GM23338 (cell line): Measurements from ENCODE around the gene GNPTAB. TPM values are rescaled to one million over a fixed set of nuclear protein-coding genes. Genes with fewer than 3 reads are reported as not detected.
"Not testable (repeated sequence)": the region's sequence is repeated elsewhere in the genome, so short reads cannot be mapped to it uniquely, and the experiment has no call there.

Source experiments
- ATAC-seq: fragments of 200-7000 bp; cut with Tn5 transposase; 3 replicates; pipeline ENCODE4 v1.9.1; 2020
- DNase-seq: peaks from one replicate; pipeline ENCODE4 v3.0.0-alpha.2; 2015; ENCODE audit warnings: low spot score
- H2AFZ ChIP-seq: fragments of 200-600 bp; sonication (generic); 2 replicates; pipeline ENCODE4 v1.8.0; 2016; ENCODE audit warnings: antibody characterized with exemption, mild to moderate bottlenecking, moderate library complexity
- H3F3A ChIP-seq: fragments of 200-600 bp; sonication (generic); replicated peaks from 2 replicates; pipeline ENCODE4 v1.8.0; 2017; ENCODE audit warnings: antibody characterized with exemption, mixed run types, low read depth
- H3K27ac ChIP-seq: fragments of 200-600 bp; sonication (generic); 2 replicates; pipeline ENCODE4 v1.6.1; 2016; ENCODE audit warnings: low read depth
- H3K27me3 ChIP-seq: fragments of 200-600 bp; sonication (generic); 2 replicates; pipeline ENCODE4 v1.8.0; 2016; ENCODE audit warnings: mild to moderate bottlenecking, mixed run types, moderate library complexity; ENCODE audit not compliant: insufficient read depth
- H3K36me3 ChIP-seq: fragments of 200-600 bp; sonication (generic); 2 replicates; pipeline ENCODE4 v1.8.0; 2016; ENCODE audit warnings: mild to moderate bottlenecking; ENCODE audit not compliant: insufficient read depth
- H3K4me1 ChIP-seq: fragments of 200-600 bp; sonication (generic); 2 replicates; pipeline ENCODE4 v1.8.0; 2016; ENCODE audit warnings: mild to moderate bottlenecking, moderate library complexity; ENCODE audit not compliant: insufficient read depth
- H3K4me2 ChIP-seq: fragments of 200-600 bp; sonication (generic); 2 replicates; pipeline ENCODE4 v1.7.1; 2017; ENCODE audit warnings: mixed run types
- H3K4me3 ChIP-seq: fragments of 200-600 bp; sonication (generic); 2 replicates; pipeline ENCODE4 v1.6.1; 2016; ENCODE audit warnings: mixed run types
- H3K79me2 ChIP-seq: fragments of 200-600 bp; sonication (generic); replicated peaks from 2 replicates; pipeline ENCODE4 v1.8.0; 2017; ENCODE audit warnings: mild to moderate bottlenecking; ENCODE audit not compliant: insufficient read depth
- H3K9me2 ChIP-seq: fragments of 200-600 bp; sonication (generic); 2 replicates; pipeline ENCODE4 v1.8.0; 2017; ENCODE audit not compliant: insufficient read depth
- H4K20me1 ChIP-seq: fragments of 200-600 bp; sonication (generic); replicated peaks from 2 replicates; pipeline ENCODE4 v1.8.0; 2017; ENCODE audit warnings: mild to moderate bottlenecking; ENCODE audit not compliant: insufficient read depth
- H3K27ac Mint-ChIP-seq: 2 replicates; pipeline ENCODE4 v1.8.0; 2020; ENCODE audit warnings: inconsistent platforms, mild to moderate bottlenecking, moderate library complexity, mixed read lengths
- H3K27me3 Mint-ChIP-seq: 3 replicates; pipeline ENCODE4 v1.8.0; 2022; ENCODE audit warnings: low read depth, mild to moderate bottlenecking, moderate library complexity, mixed read lengths, inconsistent platforms; ENCODE audit not compliant: insufficient read depth, poor library complexity
- H3K36me3 Mint-ChIP-seq: 3 replicates; pipeline ENCODE4 v1.8.0; 2021; ENCODE audit warnings: low read depth, mild to moderate bottlenecking, inconsistent platforms, moderate library complexity, mixed read lengths
- H3K4me1 Mint-ChIP-seq: 3 replicates; pipeline ENCODE4 v1.8.0; 2020; ENCODE audit warnings: mild to moderate bottlenecking, inconsistent platforms, mixed read lengths
- H3K4me3 Mint-ChIP-seq: 3 replicates; pipeline ENCODE4 v1.8.0; 2021; ENCODE audit warnings: moderate library complexity, mild to moderate bottlenecking, inconsistent platforms, mixed read lengths
- H3K9me3 Mint-ChIP-seq: 3 replicates; pipeline ENCODE4 v1.8.0; 2020; ENCODE audit warnings: moderate library complexity, mild to moderate bottlenecking, inconsistent platforms, mixed read lengths
- CREB1 ChIP-seq: fragments of 250-450 bp; sonication (Bioruptor Pico); IDR thresholded peaks from 2 replicates; pipeline ENCODE4 v1.5.0; 2020; ENCODE audit warnings: low read depth, mild to moderate bottlenecking, moderate library complexity
- EZH2 ChIP-seq: fragments of 200-600 bp; sonication (generic); IDR thresholded peaks from one replicate; pipeline ENCODE4 v1.8.0; 2017; ENCODE audit warnings: antibody characterized with exemption, mild to moderate bottlenecking, low read depth; ENCODE audit not compliant: unreplicated experiment
- EZH2phosphoT487 ChIP-seq: fragments of 200-600 bp; sonication (generic); IDR thresholded peaks from one replicate; pipeline ENCODE4 v1.8.1; 2018; ENCODE audit warnings: antibody characterized with exemption; ENCODE audit not compliant: unreplicated experiment
- JUNB ChIP-seq: IDR thresholded peaks from one replicate; pipeline ENCODE4 v1.6.1; 2016; ENCODE audit warnings: antibody characterized with exemption; ENCODE audit not compliant: unreplicated experiment
- NANOG ChIP-seq: IDR thresholded peaks from 2 replicates; pipeline ENCODE4 v1.6.1; 2016; ENCODE audit warnings: antibody characterized with exemption, borderline replicate concordance
- POLR2AphosphoS5 ChIP-seq: IDR thresholded peaks from 2 replicates; pipeline ENCODE4 v1.6.1; 2016; ENCODE audit warnings: antibody characterized with exemption, low read depth
- ZNF114 ChIP-seq: fragments of 250-450 bp; sonication (Bioruptor Pico); IDR thresholded peaks from 2 replicates; pipeline ENCODE4 v1.5.0; 2020; ENCODE audit warnings: mild to moderate bottlenecking, moderate library complexity
- ZNF331 ChIP-seq: fragments of 250-450 bp; sonication (Bioruptor Pico); IDR thresholded peaks from 2 replicates; pipeline ENCODE4 v1.5.0; 2020; ENCODE audit warnings: low read depth, mild to moderate bottlenecking, moderate library complexity
- polyA plus RNA-seq: library from polyadenylated mRNA; unstranded; fragments of >200 nt; fragmentation: Nextera tagmentation; extraction: Ambion mirVana; gene quantifications from 2 replicates; pipeline ENCODE4 v1.2.1, GENCODE V29; 2016
- total RNA-seq: library from RNA; depleted of rRNA; stranded (reverse); fragments of >200 nt; shearing (Covaris generic); gene quantifications from 2 replicates; pipeline ENCODE4 v1.2.3, GENCODE V29; 2014
- TF ChIP-seq, protein P1 (sequence below): IDR thresholded peaks from 2 replicates; pipeline ENCODE4 v1.6.1; 2016; ENCODE audit warnings: antibody characterized with exemption
- TF ChIP-seq, protein P2 (sequence below): IDR thresholded peaks from one replicate; pipeline ENCODE4 v1.6.1; 2018; ENCODE audit warnings: antibody characterized with exemption; ENCODE audit not compliant: unreplicated experiment
- TF ChIP-seq, protein P3 (sequence below), 2 experiments: fragments of 200-600 bp in 1 of 2; sonication (generic) in 1 of 2; conservative IDR thresholded peaks; 2 replicates each; pipeline versions ENCODE4 v1.5.1 to v1.6.1; 2016 to 2017; ENCODE audit warnings: antibody characterized with exemption in 2 of 2, low read depth in 2 of 2, mild to moderate bottlenecking in 2 of 2, moderate library complexity in 1 of 2

The GNPTAB gene
- total and polyA plus RNA-seq, 2 experiments from 2014 or later = 23.6 to 58.3 TPM

DNA sequence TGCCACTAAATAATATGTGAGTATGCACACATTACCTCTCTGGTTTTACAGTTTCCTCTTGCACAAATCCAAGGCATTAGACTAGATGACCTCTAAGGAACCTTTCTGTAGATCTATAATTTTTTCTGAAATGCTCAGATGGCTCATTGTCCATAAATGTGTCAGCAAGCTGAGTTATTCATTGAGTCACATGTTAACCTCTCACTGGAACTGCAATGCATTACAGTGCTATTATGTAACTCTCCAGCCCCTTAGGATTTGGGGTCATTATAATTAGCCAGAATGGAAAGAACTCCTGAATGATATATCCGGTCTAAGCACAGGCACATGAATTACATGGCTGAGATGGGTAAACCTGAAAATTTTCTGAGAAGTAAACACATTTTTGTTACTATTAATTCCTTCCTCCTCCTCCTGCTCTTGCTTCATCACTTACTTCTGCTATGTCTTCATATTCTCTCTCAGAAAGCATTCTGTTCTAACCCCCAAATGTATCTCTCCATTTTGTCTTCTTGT lies 26.3 kb upstream of the GNPTAB start (continued):
- TF ChIP-seq ZNF114 (no peak), JUNB (no peak)
- TF ChIP-seq, protein P1, sequence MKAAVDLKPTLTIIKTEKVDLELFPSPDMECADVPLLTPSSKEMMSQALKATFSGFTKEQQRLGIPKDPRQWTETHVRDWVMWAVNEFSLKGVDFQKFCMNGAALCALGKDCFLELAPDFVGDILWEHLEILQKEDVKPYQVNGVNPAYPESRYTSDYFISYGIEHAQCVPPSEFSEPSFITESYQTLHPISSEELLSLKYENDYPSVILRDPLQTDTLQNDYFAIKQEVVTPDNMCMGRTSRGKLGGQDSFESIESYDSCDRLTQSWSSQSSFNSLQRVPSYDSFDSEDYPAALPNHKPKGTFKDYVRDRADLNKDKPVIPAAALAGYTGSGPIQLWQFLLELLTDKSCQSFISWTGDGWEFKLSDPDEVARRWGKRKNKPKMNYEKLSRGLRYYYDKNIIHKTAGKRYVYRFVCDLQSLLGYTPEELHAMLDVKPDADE = no peak

DNA sequence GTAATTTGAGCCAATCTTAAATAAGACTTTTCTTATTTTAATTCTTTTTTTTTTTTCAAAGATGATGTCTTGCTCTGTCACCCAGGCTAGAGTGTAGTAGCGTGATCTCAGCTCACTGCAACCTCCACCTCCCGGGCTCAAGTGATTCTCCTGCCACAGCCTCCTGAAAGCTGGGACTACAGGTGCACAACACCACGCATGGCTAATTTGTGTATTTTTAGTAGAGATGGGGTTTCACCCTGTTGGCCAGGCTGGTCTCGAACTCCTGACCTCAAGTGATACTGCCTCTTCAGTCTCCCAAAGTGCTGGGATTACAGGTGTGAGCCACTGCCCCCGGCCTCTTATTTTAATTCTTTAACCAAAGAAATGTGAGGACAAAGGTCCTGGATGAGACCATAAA lies 25.9 kb upstream of the GNPTAB start:
- H3K9me3 Mint-ChIP-seq, H3F3A ChIP-seq, DNase-seq, H3K4me3 ChIP-seq, H3K9me2 ChIP-seq, H3K36me3 ChIP-seq, H3K27ac Mint-ChIP-seq, H3K4me2 ChIP-seq, H2AFZ ChIP-seq, H3K27me3 ChIP-seq, H3K4me3 Mint-ChIP-seq, H3K4me1 Mint-ChIP-seq, H3K79me2 ChIP-seq, ATAC-seq, H4K20me1 ChIP-seq, H3K4me1 ChIP-seq, H3K36me3 Mint-ChIP-seq, H3K27ac ChIP-seq, H3K27me3 Mint-ChIP-seq: not testable (repeated sequence)

DNA sequence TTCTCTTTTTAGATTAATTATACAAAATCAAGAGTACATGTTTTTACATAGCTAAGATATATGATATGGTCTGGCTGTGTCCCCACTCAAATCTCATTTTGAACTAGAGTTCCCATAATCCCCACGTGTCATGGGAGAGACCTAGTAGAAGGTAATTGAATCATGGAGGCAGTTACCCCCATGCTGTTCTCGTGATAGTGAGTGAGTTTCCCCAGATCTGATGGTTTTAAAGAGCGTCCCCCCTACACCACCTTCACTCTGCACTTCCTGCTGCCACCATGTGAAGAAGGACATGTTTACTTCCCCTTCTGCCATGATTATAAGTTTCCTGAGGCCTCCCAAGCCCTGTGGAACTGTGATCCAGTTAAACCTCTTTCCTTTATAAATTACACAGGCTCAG lies 25.2 kb upstream of the GNPTAB start:
- no peaks in the 10 kb centered on the region for H3K79me2 ChIP-seq
- no peaks in the 10 kb centered on the region for H3F3A ChIP-seq
- H3K27ac Mint-ChIP-seq = no peak overlapping the region
- H3K4me1 ChIP-seq = no peaks in the 10 kb centered on the region
- no peaks in the 10 kb centered on the region for H3K27me3 Mint-ChIP-seq
- no peaks in the 10 kb centered on the region for H3K9me2 ChIP-seq
- H3K4me3 ChIP-seq = no peak overlapping the region
- no peak overlapping the region for H3K4me3 Mint-ChIP-seq
- H3K36me3 Mint-ChIP-seq = no peaks in the 10 kb centered on the region
- H2AFZ ChIP-seq = peak overlapping the region; percentile 80; the same call in 1 of the 2 replicates
- H3K4me1 Mint-ChIP-seq = no peaks in the 10 kb centered on the region
- DNase-seq = no peak
- H3K9me3 Mint-ChIP-seq = no peaks in the 10 kb centered on the region
- no peaks in the 10 kb centered on the region for H4K20me1 ChIP-seq
- no peaks in the 10 kb centered on the region for H3K27me3 ChIP-seq
- H3K27ac ChIP-seq = no peak overlapping the region
- ATAC-seq = no peak
- no peaks in the 10 kb centered on the region for H3K36me3 ChIP-seq
- H3K4me2 ChIP-seq = no peak overlapping the region
- TF ChIP-seq EZH2 (no peak), POLR2AphosphoS5 (no peak), ZNF114 (no peak), CREB1 (CRISPR knock-in tag) (no peak), NANOG (no peak), JUNB (no peak), EZH2phosphoT487 (no peak), ZNF331 (CRISPR knock-in tag) (no peak)
- TF ChIP-seq, protein P2, sequence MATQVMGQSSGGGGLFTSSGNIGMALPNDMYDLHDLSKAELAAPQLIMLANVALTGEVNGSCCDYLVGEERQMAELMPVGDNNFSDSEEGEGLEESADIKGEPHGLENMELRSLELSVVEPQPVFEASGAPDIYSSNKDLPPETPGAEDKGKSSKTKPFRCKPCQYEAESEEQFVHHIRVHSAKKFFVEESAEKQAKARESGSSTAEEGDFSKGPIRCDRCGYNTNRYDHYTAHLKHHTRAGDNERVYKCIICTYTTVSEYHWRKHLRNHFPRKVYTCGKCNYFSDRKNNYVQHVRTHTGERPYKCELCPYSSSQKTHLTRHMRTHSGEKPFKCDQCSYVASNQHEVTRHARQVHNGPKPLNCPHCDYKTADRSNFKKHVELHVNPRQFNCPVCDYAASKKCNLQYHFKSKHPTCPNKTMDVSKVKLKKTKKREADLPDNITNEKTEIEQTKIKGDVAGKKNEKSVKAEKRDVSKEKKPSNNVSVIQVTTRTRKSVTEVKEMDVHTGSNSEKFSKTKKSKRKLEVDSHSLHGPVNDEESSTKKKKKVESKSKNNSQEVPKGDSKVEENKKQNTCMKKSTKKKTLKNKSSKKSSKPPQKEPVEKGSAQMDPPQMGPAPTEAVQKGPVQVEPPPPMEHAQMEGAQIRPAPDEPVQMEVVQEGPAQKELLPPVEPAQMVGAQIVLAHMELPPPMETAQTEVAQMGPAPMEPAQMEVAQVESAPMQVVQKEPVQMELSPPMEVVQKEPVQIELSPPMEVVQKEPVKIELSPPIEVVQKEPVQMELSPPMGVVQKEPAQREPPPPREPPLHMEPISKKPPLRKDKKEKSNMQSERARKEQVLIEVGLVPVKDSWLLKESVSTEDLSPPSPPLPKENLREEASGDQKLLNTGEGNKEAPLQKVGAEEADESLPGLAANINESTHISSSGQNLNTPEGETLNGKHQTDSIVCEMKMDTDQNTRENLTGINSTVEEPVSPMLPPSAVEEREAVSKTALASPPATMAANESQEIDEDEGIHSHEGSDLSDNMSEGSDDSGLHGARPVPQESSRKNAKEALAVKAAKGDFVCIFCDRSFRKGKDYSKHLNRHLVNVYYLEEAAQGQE = no peak
- TF ChIP-seq, protein P3, sequence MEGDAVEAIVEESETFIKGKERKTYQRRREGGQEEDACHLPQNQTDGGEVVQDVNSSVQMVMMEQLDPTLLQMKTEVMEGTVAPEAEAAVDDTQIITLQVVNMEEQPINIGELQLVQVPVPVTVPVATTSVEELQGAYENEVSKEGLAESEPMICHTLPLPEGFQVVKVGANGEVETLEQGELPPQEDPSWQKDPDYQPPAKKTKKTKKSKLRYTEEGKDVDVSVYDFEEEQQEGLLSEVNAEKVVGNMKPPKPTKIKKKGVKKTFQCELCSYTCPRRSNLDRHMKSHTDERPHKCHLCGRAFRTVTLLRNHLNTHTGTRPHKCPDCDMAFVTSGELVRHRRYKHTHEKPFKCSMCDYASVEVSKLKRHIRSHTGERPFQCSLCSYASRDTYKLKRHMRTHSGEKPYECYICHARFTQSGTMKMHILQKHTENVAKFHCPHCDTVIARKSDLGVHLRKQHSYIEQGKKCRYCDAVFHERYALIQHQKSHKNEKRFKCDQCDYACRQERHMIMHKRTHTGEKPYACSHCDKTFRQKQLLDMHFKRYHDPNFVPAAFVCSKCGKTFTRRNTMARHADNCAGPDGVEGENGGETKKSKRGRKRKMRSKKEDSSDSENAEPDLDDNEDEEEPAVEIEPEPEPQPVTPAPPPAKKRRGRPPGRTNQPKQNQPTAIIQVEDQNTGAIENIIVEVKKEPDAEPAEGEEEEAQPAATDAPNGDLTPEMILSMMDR (conservative IDR thresholded peaks at IDR 0.05; ENCODE audit: low read depth in 2 of 2) = no peak
- TF ChIP-seq, protein P1 = no peak
